ENCODE measurements around the gene DAPK2. TPM values are rescaled to one million over a fixed set of nuclear protein-coding genes. Genes with fewer than 3 reads are reported as not detected.
A peak's percentile ranks its signal among the peaks of the same experiment; 100 is the strongest.

DAPK2 gene
- total and polyA plus RNA-seq, 2 experiments from 2014 or later = 5.8 to 7.5 TPM

DNA sequence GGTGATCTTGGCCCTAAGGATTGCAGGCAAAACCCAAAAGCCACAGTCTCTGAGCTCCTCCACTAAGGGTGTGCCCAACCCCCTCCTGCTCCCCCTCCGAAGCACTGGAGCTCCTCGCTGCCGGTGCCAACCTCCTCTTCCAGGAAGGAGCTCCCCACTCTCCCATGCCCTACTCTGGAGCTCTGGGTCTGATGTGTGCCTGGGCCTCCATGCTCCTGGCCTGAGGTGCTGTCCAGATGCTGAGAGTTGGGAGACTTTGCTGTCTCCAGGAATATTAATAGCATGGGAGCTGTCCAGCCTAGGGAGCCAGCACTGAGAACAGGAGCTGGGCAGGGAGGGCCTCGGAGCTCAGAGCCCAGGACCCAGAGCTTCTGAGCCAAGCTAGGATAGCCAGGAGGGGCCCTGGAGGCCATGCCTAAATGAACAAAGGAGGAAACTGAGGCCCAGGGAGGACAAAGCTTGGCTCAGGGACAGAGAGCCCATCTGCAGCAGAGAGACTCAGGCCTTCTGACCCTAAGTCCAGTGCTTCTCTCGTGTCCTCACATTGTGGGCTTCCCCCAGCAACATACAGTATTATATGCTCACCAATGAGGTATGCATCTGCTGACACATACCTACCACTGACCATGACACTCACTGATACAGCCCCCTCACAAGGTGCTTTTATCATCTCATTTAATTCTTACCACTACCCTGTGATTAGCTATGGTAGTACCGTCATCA lies 175.6 kb downstream of the DAPK2 start:
- in situ Hi-C loops (cut with MboI) = no loop called here
- WGBS, 2 experiments (ENCODE audit: low coverage in 1 of 2, low lambda C conversion rate in 2 of 2, missing lambda C conversion rate in 2 of 2) = 58 to 59% methylated on average over 6 of the region's 6 CpGs

DNA sequence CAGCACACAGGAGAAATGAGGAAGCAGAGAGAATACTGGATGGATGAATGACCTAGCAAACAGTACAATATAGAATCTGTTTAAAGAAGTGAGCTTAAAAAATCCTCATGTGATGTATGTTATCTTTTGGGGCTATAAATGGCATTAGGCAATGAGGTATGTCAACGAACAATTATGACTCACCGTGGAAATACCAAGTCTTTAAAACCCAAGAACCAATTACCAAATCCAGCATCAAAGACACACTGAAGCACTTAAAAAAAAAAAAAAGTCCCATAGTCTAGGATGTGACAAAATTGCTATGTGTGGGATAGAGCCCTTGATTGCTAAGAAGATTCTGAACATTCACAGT lies 176.3 kb downstream of the DAPK2 start:
- in situ Hi-C loops (cut with MboI) = no loop called here
- TF ChIP-seq EZH2 (IDR thresholded peaks at IDR 0.05; ENCODE audit: insufficient read depth, poor library complexity, severe bottlenecking) = no peak
- no peak for TF ChIP-seq EZH2phosphoT487 (IDR thresholded peaks at IDR 0.05; ENCODE audit: insufficient read depth, low read depth)
- H3K9ac ChIP-seq = no peak overlapping the region

More for the DNA sequence above, 175.6 kb downstream of the DAPK2 start:
- Histone ChIP-seq H3K36me3 (ENCODE audit: low read depth) (no peaks in the 10 kb centered on the region), H3F3A (ENCODE audit: insufficient read depth) (no peaks in the 10 kb centered on the region), H2AFZ (no peak overlapping the region), H3K4me3 (no peak overlapping the region), H3K4me2 (ENCODE audit: unreplicated experiment) (no peak overlapping the region), H4K20me1 (ENCODE audit: insufficient read depth) (no peaks in the 10 kb centered on the region), H3K79me2 (ENCODE audit: insufficient read depth) (no peaks in the 10 kb centered on the region), H3K9ac (no peak overlapping the region), H3K9me3 (ENCODE audit: low read depth) (no peaks in the 10 kb centered on the region), H3K4me1 (ENCODE audit: insufficient read depth) (no peaks in the 10 kb centered on the region), H3K27ac (no peak overlapping the region), H3K9me2 (ENCODE audit: insufficient read depth) (no peaks in the 10 kb centered on the region), H3K27me3 (replicated peaks; ENCODE audit: insufficient read depth) (no peaks in the 10 kb centered on the region; the same call in 1 of the 2 replicates)
- peak; percentile 90 for DNase-seq
- TF ChIP-seq EZH2 (IDR thresholded peaks at IDR 0.05; ENCODE audit: insufficient read depth, poor library complexity, severe bottlenecking) (no peak), EZH2phosphoT487 (IDR thresholded peaks at IDR 0.05; ENCODE audit: insufficient read depth, low read depth) (no peak)

DNA sequence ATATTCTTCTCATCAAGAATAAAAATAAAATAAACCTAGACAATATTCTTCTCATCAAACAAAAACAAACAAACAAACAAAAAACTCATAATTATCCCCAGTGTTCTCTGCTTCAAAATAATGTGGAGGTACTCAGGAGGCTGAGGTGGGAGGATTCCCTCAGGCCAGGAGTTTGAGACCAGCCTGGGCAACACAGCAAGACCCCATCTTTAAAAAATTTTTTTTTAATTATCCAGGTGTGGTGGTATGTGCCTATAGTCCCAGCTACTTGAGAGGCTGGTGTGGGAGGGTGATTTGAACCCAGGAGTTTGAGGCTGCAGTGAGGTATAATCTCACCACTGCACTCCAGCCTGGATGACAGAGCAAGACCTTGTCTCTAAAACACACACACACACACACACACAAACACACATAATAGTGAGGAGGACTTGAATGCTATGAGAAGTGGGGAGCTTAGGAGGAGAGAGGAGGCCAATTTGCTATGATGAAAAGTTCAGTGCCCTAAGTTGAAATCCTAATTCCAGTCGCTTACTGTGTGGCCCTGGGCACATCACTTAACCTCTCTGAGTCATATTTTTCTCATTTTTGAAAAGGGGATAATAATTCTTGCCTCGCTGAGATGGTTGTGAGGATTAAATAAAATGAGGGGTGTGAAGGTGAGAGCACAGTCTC lies 176.8 kb downstream of the DAPK2 start:
- Histone ChIP-seq H3K9ac (no peak overlapping the region), H4K20me1 (ENCODE audit: insufficient read depth) (no peaks in the 10 kb centered on the region), H3K36me3 (ENCODE audit: low read depth) (no peaks in the 10 kb centered on the region), H3K27me3 (replicated peaks; ENCODE audit: insufficient read depth) (no peaks in the 10 kb centered on the region; the same call in 1 of the 2 replicates), H3K4me2 (ENCODE audit: unreplicated experiment) (no peak overlapping the region), H3F3A (ENCODE audit: insufficient read depth) (no peaks in the 10 kb centered on the region), H3K9me2 (ENCODE audit: insufficient read depth) (no peaks in the 10 kb centered on the region), H3K4me3 (no peak overlapping the region), H3K4me1 (ENCODE audit: insufficient read depth) (no peaks in the 10 kb centered on the region), H3K79me2 (ENCODE audit: insufficient read depth) (no peaks in the 10 kb centered on the region), H3K9me3 (ENCODE audit: low read depth) (no peaks in the 10 kb centered on the region), H3K27ac (no peak overlapping the region), H2AFZ (no peak overlapping the region)
- no peak for DNase-seq
- 53 to 62% methylated on average over 2 of the region's 2 CpGs for WGBS, 2 experiments (ENCODE audit: low coverage in 1 of 2, low lambda C conversion rate in 2 of 2, missing lambda C conversion rate in 2 of 2)
- in situ Hi-C loops (cut with MboI) = no loop called here
- TF ChIP-seq EZH2phosphoT487 (IDR thresholded peaks at IDR 0.05; ENCODE audit: insufficient read depth, low read depth) (no peak), EZH2 (IDR thresholded peaks at IDR 0.05; ENCODE audit: insufficient read depth, poor library complexity, severe bottlenecking) (no peak)

More for the DNA sequence above, 176.3 kb downstream of the DAPK2 start:
- no peaks in the 10 kb centered on the region for H3K9me2 ChIP-seq (ENCODE audit: insufficient read depth)
- DNase-seq = peak; percentile 23
- no peak overlapping the region for H3K4me3 ChIP-seq
- H3K27me3 ChIP-seq (replicated peaks; ENCODE audit: insufficient read depth) = no peaks in the 10 kb centered on the region; the same call in 1 of the 2 replicates
- no peaks in the 10 kb centered on the region for H3K36me3 ChIP-seq (ENCODE audit: low read depth)
- H3F3A ChIP-seq (ENCODE audit: insufficient read depth) = no peaks in the 10 kb centered on the region
- no peak overlapping the region for H2AFZ ChIP-seq
- H3K27ac ChIP-seq = no peak overlapping the region
- H3K9me3 ChIP-seq (ENCODE audit: low read depth) = no peaks in the 10 kb centered on the region
- H3K4me1 ChIP-seq (ENCODE audit: insufficient read depth) = no peaks in the 10 kb centered on the region
- 20 to 24% methylated on average over 2 of the region's 2 CpGs for WGBS, 2 experiments (ENCODE audit: low coverage in 1 of 2, low lambda C conversion rate in 2 of 2, missing lambda C conversion rate in 2 of 2)
- no peaks in the 10 kb centered on the region for H3K79me2 ChIP-seq (ENCODE audit: insufficient read depth)
- H4K20me1 ChIP-seq (ENCODE audit: insufficient read depth) = no peaks in the 10 kb centered on the region
- H3K4me2 ChIP-seq (ENCODE audit: unreplicated experiment) = no peak overlapping the region

DNA sequence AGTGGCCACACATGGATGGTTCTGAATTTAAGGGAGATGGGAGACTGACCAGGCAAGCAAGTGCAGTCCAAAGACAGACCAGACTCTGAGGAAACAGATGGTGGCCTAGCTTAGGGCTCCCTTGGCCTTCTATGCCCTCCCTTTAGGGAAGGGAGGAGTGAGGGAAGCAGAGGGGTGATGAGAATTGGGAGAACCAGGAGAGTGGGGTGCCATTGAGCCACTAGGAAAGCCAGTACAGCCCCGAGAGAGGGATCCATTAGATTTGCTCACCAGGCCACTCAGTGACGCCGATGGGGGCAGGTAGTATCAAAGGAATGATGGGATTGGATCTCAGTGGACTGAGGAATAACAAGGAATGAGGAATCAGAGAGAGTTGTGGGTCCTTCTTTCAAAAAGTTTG lies 182.1 kb downstream of the DAPK2 start:
- Histone ChIP-seq H3K9ac (no peak overlapping the region), H3K27me3 (replicated peaks; ENCODE audit: insufficient read depth) (no peaks in the 10 kb centered on the region; the same call in 1 of the 2 replicates), H3K9me3 (ENCODE audit: low read depth) (no peaks in the 10 kb centered on the region), H2AFZ (no peak overlapping the region), H3K27ac (no peak overlapping the region), H3F3A (ENCODE audit: insufficient read depth) (no peaks in the 10 kb centered on the region), H3K79me2 (ENCODE audit: insufficient read depth) (no peaks in the 10 kb centered on the region), H3K4me1 (ENCODE audit: insufficient read depth) (no peaks in the 10 kb centered on the region), H4K20me1 (ENCODE audit: insufficient read depth) (no peaks in the 10 kb centered on the region), H3K36me3 (ENCODE audit: low read depth) (no peaks in the 10 kb centered on the region), H3K4me3 (no peak overlapping the region), H3K9me2 (ENCODE audit: insufficient read depth) (no peaks in the 10 kb centered on the region), H3K4me2 (ENCODE audit: unreplicated experiment) (no peak overlapping the region)
- in situ Hi-C loops (cut with MboI) = no loop called here
- no peak for DNase-seq
- WGBS, 2 experiments (ENCODE audit: low coverage in 1 of 2, low lambda C conversion rate in 2 of 2, missing lambda C conversion rate in 2 of 2) = 24 to 26% methylated on average over 3 of the region's 3 CpGs
- TF ChIP-seq EZH2phosphoT487 (IDR thresholded peaks at IDR 0.05; ENCODE audit: insufficient read depth, low read depth) (no peak), EZH2 (IDR thresholded peaks at IDR 0.05; ENCODE audit: insufficient read depth, poor library complexity, severe bottlenecking) (no peak)

Data from GM23248 (cell line).